ENCODE data around the gene TXN2.
A peak's percentile ranks its signal among the peaks of the same experiment; 100 is the strongest.
"Not testable (repeated sequence)": the region's sequence is repeated elsewhere in the genome, so short reads cannot be mapped to it uniquely, and the experiment has no call there.

The TXN2 gene

GRCh38 chr22:36443198-36443770 is 38.2 kb downstream of the TXN2 start:
- no peak for DNase-seq
- no peaks in the 10 kb centered on the region for H3K27me3 Mint-ChIP-seq
- peaks cover 4 to 9% of the 10 kb centered on the region in 2 donors for H3K4me1 Mint-ChIP-seq (ENCODE audit: low read depth in 2 of 2)

GRCh38 chr22:36442506-36443197 is 38.8 kb downstream of the TXN2 start:
- no peak for ATAC-seq (replicated peaks)
- Mint-ChIP-seq H3K4me1 (ENCODE audit: low read depth in 2 of 2) (peaks cover 4 to 6% of the 10 kb centered on the region in 2 donors), H3K27ac (no peak overlapping the region), H3K9me3 (no peaks in the 10 kb centered on the region), H3K4me3 (no peak overlapping the region), H3K36me3 (ENCODE audit: insufficient read depth) (peaks cover 5% of the 10 kb centered on the region), H3K27me3 (no peaks in the 10 kb centered on the region)
- no peak for DNase-seq

More at GRCh38 chr22:36443198-36443770, 38.2 kb downstream of the TXN2 start:
- Mint-ChIP-seq H3K4me3 (no peak overlapping the region), H3K27ac (no peak overlapping the region), H3K36me3 (ENCODE audit: insufficient read depth) (peaks cover 5% of the 10 kb centered on the region), H3K9me3 (no peaks in the 10 kb centered on the region)
- ATAC-seq (replicated peaks) = no peak

DNA sequence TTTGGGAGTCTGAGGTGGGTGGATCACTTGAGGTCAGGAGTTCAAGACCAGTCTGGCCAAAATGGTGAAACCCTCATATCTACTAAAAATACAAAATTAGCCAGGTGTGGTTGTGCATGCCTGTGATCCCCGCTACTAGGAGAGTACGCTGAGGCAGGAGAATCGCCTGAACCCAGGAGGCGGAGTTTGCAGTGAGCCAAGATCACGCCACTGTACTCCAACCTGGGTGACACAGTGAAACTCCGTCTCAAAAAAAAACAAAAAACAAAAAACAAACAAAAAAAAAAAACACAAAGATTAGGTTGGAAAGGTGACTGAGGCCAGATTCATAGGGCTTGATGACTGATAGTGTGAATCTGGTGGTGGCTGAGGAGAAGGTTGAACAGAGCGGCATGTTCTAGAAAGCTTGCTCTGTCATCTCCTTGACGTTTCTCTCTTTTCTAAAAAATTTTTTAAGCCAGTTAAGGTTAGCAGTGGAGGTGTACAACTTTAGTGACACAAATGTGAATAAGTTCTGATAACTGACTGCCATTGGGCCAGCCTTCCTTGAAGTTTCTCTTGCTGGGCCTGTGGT is 40.9 kb downstream of the TXN2 start:
- DNase-seq (no peak), ATAC-seq (replicated peaks) (no peak)
- Mint-ChIP-seq H3K27me3 (no peaks in the 10 kb centered on the region), H3K4me1 (ENCODE audit: low read depth in 2 of 2) (peaks cover 12 to 15% of the 10 kb centered on the region in 2 donors), H3K4me3 (no peak overlapping the region), H3K36me3 (ENCODE audit: insufficient read depth) (peaks cover 11% of the 10 kb centered on the region), H3K27ac (no peak overlapping the region), H3K9me3 (no peaks in the 10 kb centered on the region)

- Mint-ChIP-seq H3K4me1 (ENCODE audit: low read depth in 2 of 2) (peaks cover 20 to 21% of the 10 kb centered on the region in 2 donors), H3K27ac (no peak overlapping the region), H3K4me3 (no peak overlapping the region), H3K36me3 (ENCODE audit: insufficient read depth) (peaks cover 10% of the 10 kb centered on the region), H3K9me3 (no peaks in the 10 kb centered on the region), H3K27me3 (no peaks in the 10 kb centered on the region)
- no peak for ATAC-seq (replicated peaks)
- no peak for DNase-seq
These were observed 41.8 kb downstream of the TXN2 start for GRCh38 chr22:36439481-36440271.

DNA sequence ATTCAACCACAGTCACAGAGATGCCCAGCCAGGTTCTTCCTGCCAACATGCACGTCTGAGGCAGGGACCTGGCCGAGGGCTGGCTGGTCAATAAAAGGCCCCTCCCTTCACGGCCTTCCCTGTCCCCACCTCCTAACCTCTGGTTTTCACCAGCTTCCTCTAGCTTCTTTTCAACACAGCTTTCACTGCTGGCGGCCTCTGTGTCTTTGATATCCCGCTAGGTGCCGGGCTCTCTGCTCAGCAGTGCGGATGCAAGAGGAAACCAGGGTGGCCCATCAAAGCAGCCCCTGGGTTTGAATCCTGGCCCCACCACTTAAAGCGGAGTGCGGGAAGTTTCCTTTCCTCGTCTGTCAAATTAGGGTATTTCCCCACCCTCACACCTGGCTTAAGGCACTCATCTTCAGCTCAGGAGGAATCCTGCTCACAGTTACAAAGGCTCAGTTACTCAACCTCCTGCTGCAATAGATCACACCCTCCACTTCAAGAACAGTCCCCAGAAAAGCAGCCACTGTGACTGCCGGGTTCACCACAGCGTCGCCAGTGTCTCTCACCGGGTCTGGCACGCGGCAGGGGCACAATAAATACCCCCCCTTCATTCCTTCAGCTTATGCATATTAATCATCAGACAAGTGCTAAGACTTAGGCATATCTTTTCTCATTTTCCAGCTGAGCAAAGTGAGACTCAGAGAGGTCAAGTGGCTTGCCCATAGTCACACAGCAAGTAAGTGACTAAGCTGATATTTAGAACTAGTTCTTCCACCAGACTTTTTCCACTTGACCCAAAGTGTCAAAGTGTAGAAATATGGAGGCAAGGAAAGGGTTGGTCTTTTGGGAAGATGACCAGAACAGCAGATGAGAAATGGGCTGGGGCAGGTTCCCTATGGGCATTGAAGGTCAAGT is 45.7 kb downstream of the TXN2 start:
- ATAC-seq (replicated peaks) (peak; percentile 94), DNase-seq (peak; percentile 71 to 74 (median 74))
- H3K4me3 Mint-ChIP-seq = peak overlapping the region; percentile 54 to 61
- no peaks in the 10 kb centered on the region for H3K9me3 Mint-ChIP-seq
- H3K27me3 Mint-ChIP-seq = no peaks in the 10 kb centered on the region
- peaks cover 17 to 21% of the 10 kb centered on the region in 2 donors for H3K4me1 Mint-ChIP-seq (ENCODE audit: low read depth in 2 of 2)
- H3K36me3 Mint-ChIP-seq (ENCODE audit: insufficient read depth) = peaks cover 10% of the 10 kb centered on the region
- H3K27ac Mint-ChIP-seq = peak overlapping the region; percentile 94 to 95

GRCh38 chr22:36433318-36434231 is 47.9 kb downstream of the TXN2 start:
- no peak for DNase-seq
- ATAC-seq (replicated peaks) = no peak
- Mint-ChIP-seq H3K27ac (no peak overlapping the region), H3K4me3 (no peak overlapping the region), H3K36me3 (ENCODE audit: insufficient read depth) (peaks cover 8% of the 10 kb centered on the region), H3K4me1 (ENCODE audit: low read depth in 2 of 2) (peaks cover 17 to 21% of the 10 kb centered on the region in 2 donors), H3K27me3 (no peaks in the 10 kb centered on the region), H3K9me3 (no peaks in the 10 kb centered on the region)

GRCh38 chr22:36432592-36433317 is 48.7 kb downstream of the TXN2 start:
- H3K27me3 Mint-ChIP-seq = no peaks in the 10 kb centered on the region
- no peaks in the 10 kb centered on the region for H3K9me3 Mint-ChIP-seq
- H3K4me3 Mint-ChIP-seq = no peak overlapping the region
- peaks cover 8% of the 10 kb centered on the region for H3K36me3 Mint-ChIP-seq (ENCODE audit: insufficient read depth)
- peak overlapping the region in 1 of 2 donors; percentile 13 for H3K27ac Mint-ChIP-seq
- DNase-seq (no peak), ATAC-seq (replicated peaks) (no peak)
- peaks cover 17 to 21% of the 10 kb centered on the region in 2 donors for H3K4me1 Mint-ChIP-seq (ENCODE audit: low read depth in 2 of 2)

- DNase-seq (no peak), ATAC-seq (replicated peaks) (no peak)
- Mint-ChIP-seq H3K4me3 (no peak overlapping the region), H3K9me3 (no peaks in the 10 kb centered on the region), H3K4me1 (ENCODE audit: low read depth in 2 of 2) (peaks cover 17 to 21% of the 10 kb centered on the region in 2 donors), H3K27me3 (no peaks in the 10 kb centered on the region), H3K27ac (peak overlapping the region in 1 of 2 donors; percentile 13), H3K36me3 (ENCODE audit: insufficient read depth) (peaks cover 8% of the 10 kb centered on the region)
These were observed 49.5 kb downstream of the TXN2 start for GRCh38 chr22:36431977-36432376.

GRCh38 chr22:36430863-36431262 is 50.6 kb downstream of the TXN2 start:
- no peak overlapping the region for H3K4me3 Mint-ChIP-seq
- H3K9me3 Mint-ChIP-seq = no peaks in the 10 kb centered on the region
- H3K27me3 Mint-ChIP-seq = no peaks in the 10 kb centered on the region
- DNase-seq (no peak), ATAC-seq (replicated peaks) (no peak)
- no peak overlapping the region for H3K27ac Mint-ChIP-seq
- H3K36me3 Mint-ChIP-seq (ENCODE audit: insufficient read depth) = peaks cover 5% of the 10 kb centered on the region
- peaks cover 13 to 15% of the 10 kb centered on the region in 2 donors for H3K4me1 Mint-ChIP-seq (ENCODE audit: low read depth in 2 of 2)

GRCh38 chr22:36427952-36428351 is 53.5 kb downstream of the TXN2 start:
- H3K9me3 Mint-ChIP-seq; H3K27me3 Mint-ChIP-seq; ATAC-seq (replicated peaks); DNase-seq; H3K27ac Mint-ChIP-seq; H3K4me3 Mint-ChIP-seq; H3K36me3 Mint-ChIP-seq (ENCODE audit: insufficient read depth); H3K4me1 Mint-ChIP-seq (ENCODE audit: low read depth in 2 of 2): not testable (repeated sequence)

DNA sequence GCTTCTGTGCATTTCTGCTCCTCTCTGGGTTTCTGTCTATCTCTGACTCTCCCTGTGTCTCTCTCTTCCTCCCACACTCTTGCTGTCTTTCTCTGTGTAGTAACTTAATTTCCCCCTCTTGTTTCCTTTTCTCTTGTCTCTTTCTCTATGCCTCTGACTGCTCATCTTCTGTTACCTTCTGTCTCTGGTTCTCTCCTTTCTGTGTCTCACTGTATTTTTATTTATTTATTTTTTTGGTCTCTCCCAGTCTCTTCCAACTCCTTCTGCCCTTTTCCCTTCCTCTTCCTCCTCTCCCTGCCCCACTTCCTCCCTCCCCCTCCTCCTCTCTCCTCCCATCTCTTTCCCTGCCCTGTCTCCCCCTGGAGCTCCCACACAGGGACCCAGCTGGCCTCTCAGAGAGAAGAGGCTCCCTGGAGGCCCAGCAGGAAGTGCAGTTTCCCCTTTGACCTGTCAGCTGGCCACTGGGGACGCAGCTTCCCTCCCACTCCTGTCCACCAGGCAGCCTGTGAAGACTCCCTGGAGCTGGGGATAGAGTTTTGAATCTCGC is 55.4 kb downstream of the TXN2 start:
- DNase-seq = no peak
- H3K36me3 Mint-ChIP-seq (ENCODE audit: insufficient read depth) = no peaks in the 10 kb centered on the region
- H3K4me3 Mint-ChIP-seq = peak overlapping the region in 1 of 2 donors; percentile 2
- no peaks in the 10 kb centered on the region for H3K9me3 Mint-ChIP-seq
- peak overlapping the region in 1 of 2 donors; percentile 88 for H3K27ac Mint-ChIP-seq
- no peak for ATAC-seq (replicated peaks)
- H3K4me1 Mint-ChIP-seq (ENCODE audit: low read depth in 2 of 2) = peaks cover 2 to 4% of the 10 kb centered on the region in 2 donors
- H3K27me3 Mint-ChIP-seq = no peaks in the 10 kb centered on the region
